Kidney (tissue), 14 donors: ENCODE measurements around the gene BNIP3. TPM values are rescaled to one million over a fixed set of nuclear protein-coding genes. Genes with fewer than 3 reads are reported as not detected.

Experiments used
- DNase-seq, 5 donors: peaks; one replicate each; pipeline ENCODE4 v3.0.0-alpha.2; 2013 to 2020
- FAIRE-seq: peaks from 2 replicates; lab custom pipeline; 2012; peaks lifted over from hg19 to GRCh38; lab: Jason Lieb, UNC
- H3K27ac ChIP-seq, 2 donors: one replicate each; pipeline ENCODE4 v1.7.0; 2013; ENCODE audit warnings: low read depth in 2 of 2, low read length in 2 of 2, inconsistent platforms in 1 of 2
- H3K27me3 ChIP-seq: one replicate; pipeline ENCODE4 v1.7.1; 2013; ENCODE audit warnings: low read length, inconsistent platforms; ENCODE audit not compliant: control insufficient read depth, insufficient read depth
- H3K36me3 ChIP-seq, 3 donors: one replicate each; pipeline versions ENCODE4 v1.7.0 to v1.7.1; 2013; ENCODE audit warnings: low read length in 3 of 3, control low read depth in 1 of 3, inconsistent platforms in 1 of 3; ENCODE audit not compliant: insufficient read depth in 3 of 3, control insufficient read depth in 2 of 3
- H3K4me1 ChIP-seq, 3 donors: one replicate each; pipeline versions ENCODE4 v1.7.0 to v1.7.1; 2013; ENCODE audit warnings: low read length in 3 of 3, inconsistent platforms in 1 of 3, low read depth in 1 of 3; ENCODE audit not compliant: control insufficient read depth in 2 of 3, insufficient read depth in 2 of 3
- H3K4me3 ChIP-seq, 3 donors: one replicate each; pipeline versions ENCODE4 v1.7.0 to v1.8.1; 2013; ENCODE audit warnings: low read length in 3 of 3, control low read depth in 1 of 3, inconsistent platforms in 1 of 3
- H3K9ac ChIP-seq, 3 donors: one replicate each; pipeline versions ENCODE4 v1.7.0 to v1.7.1; 2013; ENCODE audit warnings: low read length in 3 of 3, control low read depth in 1 of 3, inconsistent platforms in 1 of 3
- H3K9me3 ChIP-seq, 3 donors: one replicate each; pipeline versions ENCODE4 v1.7.0 to v1.7.1; 2013; ENCODE audit warnings: low read length in 3 of 3, control low read depth in 1 of 3, inconsistent platforms in 1 of 3; ENCODE audit not compliant: control insufficient read depth in 2 of 3, insufficient read depth in 1 of 3
- CTCF ChIP-seq: IDR thresholded peaks from 3 replicates; pipeline ENCODE4 v1.5.1; 2012; ENCODE audit warnings: mild to moderate bottlenecking, moderate library complexity, borderline replicate concordance; ENCODE audit not compliant: insufficient read depth; ENCODE audit errors: extremely low read depth
- intact Hi-C: fragments of 100-400 bp; cut with DNase I; formaldehyde crosslinking; loops from one replicate; pipeline ENCODE4 v1.11.1; 2022
- polyA plus RNA-seq: library from polyadenylated mRNA; stranded (reverse); fragments of 350-450 nt; fragmentation: Illumina TruSeq; extraction: RNeasy Lipid Tissue Mini Kit (QIAGEN cat#74804); gene quantifications from one replicate; pipeline ENCODE4 v1.2.3, GENCODE V29; 2014; ENCODE audit warnings: low read depth, low replicate concordance; ENCODE audit not compliant: insufficient read depth
- total RNA-seq: library from RNA; stranded (reverse); fragmentation: NEBNext Ultra II Directional; extraction: Animal tissue kit (Norgen Biotek cat#: 25700); gene quantifications from one replicate; pipeline ENCODE4 v1.2.1, GENCODE V29; 2021
- donor health status: control.
- donor health status: control.
- donor health status: control.
- donor health status: control.
- donor health status: control.
- donor health status: DM: yes; HTN: yes; CAD: no.
- donor health status: Normal renal cell carcinoma (clear cell type).

Gene BNIP3
- total and polyA plus RNA-seq, 2 donors from 2014 or later: 49.6 to 75.4 TPM

GRCh38 chr10:131935260-131935659, 46.5 kb downstream of the BNIP3 start:
- H3K4me1 ChIP-seq: peaks cover 0 to 12% (median 9%) of the 10 kb centered on the region in 3 donors
- H3K36me3 ChIP-seq: peaks cover 2 to 10% (median 10%) of the 10 kb centered on the region in 3 donors
- intact Hi-C loops: no loop called here
- DNase-seq: no peak
- no peak overlapping the region for H3K4me3 ChIP-seq
- H3K9ac ChIP-seq: no peak overlapping the region
- no peak for FAIRE-seq
- no peaks in the 10 kb centered on the region for H3K27me3 ChIP-seq
- no peak for TF ChIP-seq CTCF
- H3K27ac ChIP-seq: no peak overlapping the region
- H3K9me3 ChIP-seq: no peaks in the 10 kb centered on the region

GRCh38 chr10:131934769-131935168, 47.0 kb downstream of the BNIP3 start:
- peaks cover 0 to 13% (median 9%) of the 10 kb centered on the region in 3 donors for H3K4me1 ChIP-seq
- intact Hi-C loops: no loop called here
- DNase-seq (no peak), FAIRE-seq (no peak)
- no peaks in the 10 kb centered on the region for H3K27me3 ChIP-seq
- no peaks in the 10 kb centered on the region for H3K9me3 ChIP-seq
- peaks cover 2 to 10% (median 6%) of the 10 kb centered on the region in 3 donors for H3K36me3 ChIP-seq
- no peak overlapping the region for H3K4me3 ChIP-seq
- H3K9ac ChIP-seq: no peak overlapping the region
- H3K27ac ChIP-seq: no peak overlapping the region
- no peak for TF ChIP-seq CTCF

- H3K27ac ChIP-seq: no peak overlapping the region
- no peaks in the 10 kb centered on the region for H3K27me3 ChIP-seq
- DNase-seq (no peak), FAIRE-seq (no peak)
- TF ChIP-seq CTCF: no peak
- H3K4me3 ChIP-seq: no peak overlapping the region
- H3K9me3 ChIP-seq: no peaks in the 10 kb centered on the region
- peaks cover 0 to 21% (median 13%) of the 10 kb centered on the region in 3 donors for H3K4me1 ChIP-seq
- no peak overlapping the region for H3K9ac ChIP-seq
- peaks cover 2 to 8% (median 4%) of the 10 kb centered on the region in 3 donors for H3K36me3 ChIP-seq
- intact Hi-C loops: no loop called here
These were observed 48.0 kb downstream of the BNIP3 start for GRCh38 chr10:131933696-131934086.
